Measurements from ENCODE around the gene PARD3. TPM values are rescaled to one million over a fixed set of nuclear protein-coding genes. Genes with fewer than 3 reads are reported as not detected.

The PARD3 gene
- total and polyA plus RNA-seq, 2 donors (not counting 1 experiment from before 2014, with no cell fraction given) = 24.0 to 46.4 TPM

GRCh38 chr10:34618611-34619010 is 196.5 kb downstream of the PARD3 start:
- no peak overlapping the region for H2AFZ ChIP-seq (ENCODE audit: low read length)
- no peak for DNase-seq (ENCODE audit: low read depth in 2 of 2)
- H3K36me3 ChIP-seq (ENCODE audit: control insufficient read depth, insufficient read depth, low read length) = no peaks in the 10 kb centered on the region
- no peaks in the 10 kb centered on the region for H3K79me2 ChIP-seq (ENCODE audit: control insufficient read depth, insufficient read depth, low read length)
- no peak overlapping the region for H3K9ac ChIP-seq (ENCODE audit: insufficient read depth, low read length)
- H3K9me3 ChIP-seq (ENCODE audit: control insufficient read depth, insufficient read depth, low read depth, low read length) = no peaks in the 10 kb centered on the region
- no peak overlapping the region for H3K4me3 ChIP-seq (replicated peaks in 1 of 4; ENCODE audit: control extremely low read depth in 1 of 4, insufficient read depth in 1 of 4, low read depth in 3 of 4, low read length in 4 of 4)
- H3K27me3 ChIP-seq (ENCODE audit: control insufficient read depth, insufficient read depth, low read length) = no peaks in the 10 kb centered on the region
- H3K4me1 ChIP-seq (ENCODE audit: control insufficient read depth, extremely low read depth, insufficient read depth, low read length) = no peaks in the 10 kb centered on the region
- H4K20me1 ChIP-seq (ENCODE audit: control insufficient read depth, extremely low read depth, insufficient read depth, low read length) = no peaks in the 10 kb centered on the region
- no peak overlapping the region for H3K27ac ChIP-seq (ENCODE audit: insufficient read depth, low read length)
- H3K4me2 ChIP-seq (ENCODE audit: extremely low read depth, insufficient read depth, low read length) = no peak overlapping the region
- TF ChIP-seq EZH2 (IDR thresholded peaks at IDR 0.05; ENCODE audit: low read length, missing control alignments) = no peak

DNA sequence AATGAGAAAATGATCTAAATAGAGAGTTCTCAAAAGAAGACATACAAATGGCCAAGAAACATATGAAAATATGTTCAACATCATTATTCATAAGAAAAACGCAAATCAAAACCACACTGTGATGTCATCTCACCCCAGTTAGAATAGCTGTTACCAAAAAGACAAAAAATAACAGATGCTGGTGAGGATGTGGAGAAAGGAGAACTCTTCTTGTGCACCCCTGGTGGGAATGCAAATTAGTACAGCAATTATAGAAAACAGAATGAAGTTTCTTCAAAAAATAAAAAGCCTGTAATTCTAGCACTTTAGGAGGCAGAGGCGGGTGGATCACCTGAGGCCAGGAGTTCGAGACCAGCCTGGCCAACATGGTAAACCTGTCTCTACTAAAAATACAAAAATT is 199.3 kb downstream of the PARD3 start:
- Histone ChIP-seq H3K4me1 (ENCODE audit: control insufficient read depth, extremely low read depth, insufficient read depth, low read length) (no peaks in the 10 kb centered on the region), H3K36me3 (ENCODE audit: control insufficient read depth, insufficient read depth, low read length) (no peaks in the 10 kb centered on the region), H3K4me3 (replicated peaks in 1 of 4; ENCODE audit: control extremely low read depth in 1 of 4, insufficient read depth in 1 of 4, low read depth in 3 of 4, low read length in 4 of 4) (no peak overlapping the region), H2AFZ (ENCODE audit: low read length) (no peak overlapping the region), H4K20me1 (ENCODE audit: control insufficient read depth, extremely low read depth, insufficient read depth, low read length) (no peaks in the 10 kb centered on the region), H3K27ac (ENCODE audit: insufficient read depth, low read length) (no peak overlapping the region), H3K9me3 (ENCODE audit: control insufficient read depth, insufficient read depth, low read depth, low read length) (no peaks in the 10 kb centered on the region), H3K9ac (ENCODE audit: insufficient read depth, low read length) (no peak overlapping the region), H3K4me2 (ENCODE audit: extremely low read depth, insufficient read depth, low read length) (no peak overlapping the region), H3K27me3 (ENCODE audit: control insufficient read depth, insufficient read depth, low read length) (no peaks in the 10 kb centered on the region), H3K79me2 (ENCODE audit: control insufficient read depth, insufficient read depth, low read length) (no peaks in the 10 kb centered on the region)
- no peak for TF ChIP-seq CTCF (conservative IDR thresholded peaks at IDR 0.05 in 1 of 2, IDR thresholded peaks at IDR 0.05 in 1 of 2; ENCODE audit: low read depth in 1 of 2, low read length in 2 of 2)
- no peak for TF ChIP-seq EZH2 (IDR thresholded peaks at IDR 0.05; ENCODE audit: low read length, missing control alignments)
- DNase-seq (ENCODE audit: low read depth in 2 of 2) = peak; percentile 40 to 73

DNA sequence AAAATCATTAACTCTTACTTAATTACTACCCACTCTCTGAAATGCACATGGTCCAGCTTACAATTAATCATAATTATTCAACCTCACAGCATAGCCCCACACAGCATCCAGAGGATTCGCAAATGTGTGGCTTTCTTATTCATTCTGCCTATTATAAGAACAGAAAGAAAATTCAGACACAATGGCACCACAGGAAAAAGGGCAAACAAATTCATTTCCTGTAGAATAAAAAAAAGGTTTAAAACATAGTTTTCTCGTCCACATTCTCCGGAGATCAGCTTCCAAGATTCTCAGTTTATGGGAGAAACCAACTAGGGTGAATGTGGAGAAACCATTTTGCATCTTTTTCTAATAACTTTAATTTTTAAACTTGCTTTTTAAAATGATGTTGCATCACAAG is 201.6 kb downstream of the PARD3 start:
- H3K4me3 ChIP-seq (replicated peaks in 1 of 4; ENCODE audit: control extremely low read depth in 1 of 4, insufficient read depth in 1 of 4, low read depth in 3 of 4, low read length in 4 of 4) = no peak overlapping the region
- no peaks in the 10 kb centered on the region for H3K9me3 ChIP-seq (ENCODE audit: control insufficient read depth, insufficient read depth, low read depth, low read length)
- no peak for DNase-seq (ENCODE audit: low read depth in 2 of 2)
- no peaks in the 10 kb centered on the region for H3K4me1 ChIP-seq (ENCODE audit: control insufficient read depth, extremely low read depth, insufficient read depth, low read length)
- H2AFZ ChIP-seq (ENCODE audit: low read length) = no peak overlapping the region
- H3K9ac ChIP-seq (ENCODE audit: insufficient read depth, low read length) = no peak overlapping the region
- no peak overlapping the region for H3K27ac ChIP-seq (ENCODE audit: insufficient read depth, low read length)
- TF ChIP-seq CTCF (conservative IDR thresholded peaks at IDR 0.05 in 1 of 2, IDR thresholded peaks at IDR 0.05 in 1 of 2; ENCODE audit: low read depth in 1 of 2, low read length in 2 of 2) = no peak
- no peak for TF ChIP-seq EZH2 (IDR thresholded peaks at IDR 0.05; ENCODE audit: low read length, missing control alignments)
- no peaks in the 10 kb centered on the region for H3K79me2 ChIP-seq (ENCODE audit: control insufficient read depth, insufficient read depth, low read length)
- no peaks in the 10 kb centered on the region for H3K27me3 ChIP-seq (ENCODE audit: control insufficient read depth, insufficient read depth, low read length)
- H3K4me2 ChIP-seq (ENCODE audit: extremely low read depth, insufficient read depth, low read length) = no peak overlapping the region
- no peaks in the 10 kb centered on the region for H4K20me1 ChIP-seq (ENCODE audit: control insufficient read depth, extremely low read depth, insufficient read depth, low read length)
- H3K36me3 ChIP-seq (ENCODE audit: control insufficient read depth, insufficient read depth, low read length) = no peaks in the 10 kb centered on the region

Measured in fibroblast of lung (primary cell).